A549 (cell line): ENCODE results near the gene GRM2. TPM values are rescaled to one million over a fixed set of nuclear protein-coding genes. Genes with fewer than 3 reads are reported as not detected.

Experiments
- ATAC-seq, 2 experiments: fragments of 200-7000 bp in 1 of 2; fragments of >200 bp in 1 of 2; cut with Nextera tagmentation in 1 of 2; cut with Tn5 transposase in 1 of 2; 3 replicates each; pipeline versions ENCODE4 v1.8.0 to v1.9.1; 2018 to 2020; ENCODE audit warnings: mild to moderate bottlenecking in 1 of 2, moderate library complexity in 1 of 2
- CTCF ChIA-PET: fragments of 300-600 bp; sonication (Branson Sonifier 250); formaldehyde crosslinking; extraction: SDS; loops from one replicate; lab custom pipeline; 2021; ENCODE audit warnings: antibody characterized with exemption, inconsistent platforms; lab: Yijun Ruan, JAX
- POLR2A ChIA-PET: fragments of 350-600 bp; formaldehyde crosslinking; extraction: SDS; loops from one replicate; lab custom pipeline; 2021; ENCODE audit warnings: antibody characterized with exemption, inconsistent platforms; lab: Yijun Ruan, JAX
- DNase-seq, 2 experiments: peaks; one replicate each; pipeline versions ENCODE4 v3.0.0 to v3.0.0-alpha.2; 2011 to 2016; ENCODE audit warnings: low read depth in 1 of 2, low spot score in 1 of 2
- FAIRE-seq: peaks from 2 replicates; lab custom pipeline; 2011; peaks lifted over from hg19 to GRCh38; lab: Jason Lieb, UNC
- H3K27ac ChIP-seq, 2 experiments: fragments of >200 bp; sonication (Bioruptor Twin); formaldehyde crosslinking; 3 replicates each; pipeline ENCODE4 v1.5.1; 2016 to 2017
- H3K4me1 ChIP-seq: fragments of >200 bp; sonication (Bioruptor Twin); formaldehyde crosslinking; 3 replicates; pipeline ENCODE4 v1.6.1; 2016
- H3K4me2 ChIP-seq: fragments of >200 bp; sonication (Bioruptor Twin); formaldehyde crosslinking; 3 replicates; pipeline ENCODE4 v1.6.1; 2016
- H3K4me3 ChIP-seq: fragments of >200 bp; sonication (Bioruptor Twin); formaldehyde crosslinking; 3 replicates; pipeline ENCODE4 v1.5.1; 2016
- H3K9me3 ChIP-seq: fragments of >200 bp; sonication (Bioruptor Twin); formaldehyde crosslinking; 3 replicates; pipeline ENCODE4 v1.6.1; 2016
- BHLHE40 ChIP-seq: IDR thresholded peaks from 2 replicates; pipeline ENCODE4 v1.6.1; 2012; ENCODE audit warnings: low read depth, low read length, inconsistent platforms
- CHD4 ChIP-seq: fragments of 200-600 bp; sonication (generic); IDR thresholded peaks from 2 replicates; pipeline ENCODE4 v1.6.1; 2016; ENCODE audit warnings: antibody characterized with exemption, mild to moderate bottlenecking, borderline replicate concordance
- EHF ChIP-seq: fragments of 250-450 bp; sonication (Bioruptor Pico); IDR thresholded peaks from 2 replicates; pipeline ENCODE4 v1.5.0; 2020; ENCODE audit warnings: mild to moderate bottlenecking
- HEYL ChIP-seq: fragments of 250-450 bp; sonication (Bioruptor Pico); IDR thresholded peaks from 2 replicates; pipeline ENCODE4 v1.8.0; 2021; ENCODE audit warnings: mild to moderate bottlenecking, moderate library complexity
- JUN ChIP-seq, 2 experiments: fragments of >200 bp; sonication (Bioruptor Twin); formaldehyde crosslinking; IDR thresholded peaks; 2 replicates in 1 of 2; 3 replicates in 1 of 2; pipeline ENCODE4 v1.6.1; 2016 to 2017
- KDM1A ChIP-seq: fragments of 200-600 bp; sonication (generic); IDR thresholded peaks from 2 replicates; pipeline ENCODE4 v1.6.1; 2016; ENCODE audit warnings: low read depth, mild to moderate bottlenecking
- MAFK ChIP-seq: fragments of 450-650 bp; IDR thresholded peaks from 2 replicates; pipeline ENCODE4 v1.6.1; 2014; ENCODE audit not compliant: partially characterized antibody
- NPAS2 ChIP-seq: fragments of 250-450 bp; sonication (Bioruptor Pico); IDR thresholded peaks from 2 replicates; pipeline ENCODE4 v1.8.0; 2022; ENCODE audit warnings: mild to moderate bottlenecking, moderate library complexity, borderline replicate concordance
- PHF8 ChIP-seq: fragments of 200-600 bp; sonication (generic); IDR thresholded peaks from 2 replicates; pipeline ENCODE4 v1.6.1; 2016; ENCODE audit warnings: low read depth, mild to moderate bottlenecking, antibody characterized with exemption, moderate library complexity, borderline replicate concordance
- POLR2A ChIP-seq: IDR thresholded peaks from 2 replicates; pipeline ENCODE4 v1.6.1; 2012; ENCODE audit warnings: mild to moderate bottlenecking, low read length
- RNF2 ChIP-seq: fragments of 200-600 bp; sonication (generic); IDR thresholded peaks from 2 replicates; pipeline ENCODE4 v1.6.1; 2016; ENCODE audit warnings: low read depth, mild to moderate bottlenecking, antibody characterized with exemption, moderate library complexity, borderline replicate concordance
- WGBS: methylation state at CpG from one replicate; pipeline ENCODE4 v1.1.6; 2017; ENCODE audit errors: missing lambda C conversion rate; 5-methylcytosine and 5-hydroxymethylcytosine counted together
- polyA plus RNA-seq, 4 experiments: library from polyadenylated mRNA; depleted of rRNA in 3 of 4; stranded (reverse); fragments of >200 nt; fragmentation: RNase III in 1 of 4; extraction: RNeasy Plus Mini Kit Qiagen cat#74134 plus additional on column Dnase treatment in 1 of 4; gene quantifications; 2 replicates in 3 of 4; 3 replicates in 1 of 4; pipeline ENCODE4 v1.2.3, GENCODE V29; 2011 to 2017
- TF ChIP-seq, protein P1 (sequence below): fragments of >200 bp; sonication (Bioruptor Twin); formaldehyde crosslinking; IDR thresholded peaks from 3 replicates; pipeline ENCODE4 v1.6.1; 2016
- TF ChIP-seq, protein P2 (sequence below): fragments of >200 bp; sonication (Bioruptor Twin); formaldehyde crosslinking; IDR thresholded peaks from 2 replicates; pipeline ENCODE4 v1.6.1; 2016
- TF ChIP-seq, protein P3 (sequence below): fragments of >200 bp; sonication (Bioruptor Twin); formaldehyde crosslinking; IDR thresholded peaks from 3 replicates; pipeline ENCODE4 v1.5.1; 2016
- TF ChIP-seq, protein P4 (sequence below): fragments of 200-600 bp; sonication (generic); IDR thresholded peaks from 2 replicates; pipeline ENCODE4 v1.6.1; 2016; ENCODE audit warnings: antibody characterized with exemption, mild to moderate bottlenecking, moderate library complexity
- TF ChIP-seq, protein P5 (sequence below): IDR thresholded peaks from 2 replicates; pipeline ENCODE4 v1.6.1; 2012

GRM2 gene
- polyA plus RNA-seq, 2 of the 4 experiments (the other 2 are of a cell fraction) = 0.03 TPM; not detected in 1

DNA sequence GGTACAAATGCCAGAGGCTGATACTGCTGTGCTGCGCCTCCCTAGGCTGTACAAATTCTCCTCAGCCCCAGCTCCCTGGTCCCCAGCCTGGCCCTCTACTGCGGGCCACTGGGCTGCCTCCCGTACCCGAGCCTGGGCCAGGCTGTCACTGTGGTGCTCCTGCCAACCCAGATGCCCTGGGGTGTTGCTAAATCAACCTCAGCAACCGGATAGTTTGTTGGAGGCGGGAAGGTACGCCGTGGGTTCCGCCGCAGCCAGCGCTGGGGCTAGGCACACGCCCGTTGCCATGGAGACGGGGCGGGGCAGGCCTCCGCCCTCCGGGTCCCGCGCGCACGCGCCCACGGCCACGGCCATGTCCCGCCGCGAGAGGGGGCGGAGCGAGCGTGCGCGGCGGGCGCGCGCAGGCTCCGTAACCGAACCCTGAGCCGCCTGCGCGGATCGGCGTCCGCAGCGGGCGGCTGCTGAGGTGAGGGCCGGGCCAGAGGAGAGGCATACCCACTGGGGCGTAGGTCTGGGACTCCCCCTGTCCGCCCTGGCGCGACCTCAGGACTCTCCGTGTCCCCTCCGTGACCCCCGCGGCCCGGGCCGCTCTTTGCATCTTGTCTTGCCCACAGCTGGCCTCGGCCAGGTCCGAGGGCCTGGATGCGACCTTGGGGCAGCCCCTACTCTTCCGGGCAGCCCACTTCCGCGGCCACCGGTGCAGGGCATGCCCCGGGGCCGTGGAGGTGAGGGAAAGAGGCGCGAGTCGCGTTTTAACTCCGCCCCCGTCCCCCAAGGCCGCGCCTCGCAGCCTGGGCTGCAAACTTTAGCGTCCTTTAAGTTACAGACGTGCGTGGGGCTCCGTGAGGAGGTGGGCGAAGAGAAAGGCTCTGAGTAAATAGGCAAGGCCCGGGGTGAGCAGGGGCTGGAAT, 35.8 kb upstream of the GRM2 start, which contains the start of gene TEX264:
Gene TEX264 (plus strand): TSS at position 430 of the 911 bp plus-strand sequence. CDS start 3,053 bp downstream, outside the sequence.
- no peak for FAIRE-seq
- Histone ChIP-seq H3K4me1 (peaks cover 18% of the 10 kb centered on the region), H3K4me3 (peak within 1 kb of the TSS; percentile 58), H3K4me2 (peak within 1 kb of the TSS; percentile 90), H3K9me3 (no peaks in the 10 kb centered on the region), H3K27ac (peak within 1 kb of the TSS; percentile 86 to 98)
- WGBS = 17% methylated on average over 2 of the region's 81 CpGs
- DNase-seq = peak; percentile 77 to 80
- ATAC-seq = peak; percentile 77 to 88
- CTCF ChIA-PET = interaction anchor here (1.0 to 7.4 kb wide), 12 partner anchors 10 to 282 kb away, joined by 3 to 83 read pairs (median 6); partner anchors contain the start of gene DCAF1
- TF ChIP-seq, protein P1, sequence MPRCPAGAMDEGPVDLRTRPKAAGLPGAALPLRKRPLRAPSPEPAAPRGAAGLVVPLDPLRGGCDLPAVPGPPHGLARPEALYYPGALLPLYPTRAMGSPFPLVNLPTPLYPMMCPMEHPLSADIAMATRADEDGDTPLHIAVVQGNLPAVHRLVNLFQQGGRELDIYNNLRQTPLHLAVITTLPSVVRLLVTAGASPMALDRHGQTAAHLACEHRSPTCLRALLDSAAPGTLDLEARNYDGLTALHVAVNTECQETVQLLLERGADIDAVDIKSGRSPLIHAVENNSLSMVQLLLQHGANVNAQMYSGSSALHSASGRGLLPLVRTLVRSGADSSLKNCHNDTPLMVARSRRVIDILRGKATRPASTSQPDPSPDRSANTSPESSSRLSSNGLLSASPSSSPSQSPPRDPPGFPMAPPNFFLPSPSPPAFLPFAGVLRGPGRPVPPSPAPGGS = peak; percentile 71; the same call in 1 of the 3 replicates
- peak; percentile 50 for TF ChIP-seq PHF8
- no peak for TF ChIP-seq BHLHE40
- no peak for TF ChIP-seq EHF (CRISPR knock-in tag)
- TF ChIP-seq, protein P2, sequence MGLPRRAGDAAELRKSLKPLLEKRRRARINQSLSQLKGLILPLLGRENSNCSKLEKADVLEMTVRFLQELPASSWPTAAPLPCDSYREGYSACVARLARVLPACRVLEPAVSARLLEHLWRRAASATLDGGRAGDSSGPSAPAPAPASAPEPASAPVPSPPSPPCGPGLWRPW = no peak
- TF ChIP-seq NPAS2 (CRISPR knock-in tag) = no peak
- peak; percentile 82 for TF ChIP-seq POLR2A
- TF ChIP-seq HEYL (CRISPR knock-in tag) = no peak
- TF ChIP-seq MAFK = no peak
- TF ChIP-seq CHD4 = no peak
- peak; percentile 4 to 64; a peak in 4 of 5 replicates for TF ChIP-seq JUN (IDR thresholded peaks at IDR 0.05)
- POLR2A ChIA-PET = interaction anchor here (1.0 to 1.9 kb wide), 2 partner anchors 171 kb away, joined by 9 to 11 read pairs; partner anchors contain the start of gene DCAF1

DNA sequence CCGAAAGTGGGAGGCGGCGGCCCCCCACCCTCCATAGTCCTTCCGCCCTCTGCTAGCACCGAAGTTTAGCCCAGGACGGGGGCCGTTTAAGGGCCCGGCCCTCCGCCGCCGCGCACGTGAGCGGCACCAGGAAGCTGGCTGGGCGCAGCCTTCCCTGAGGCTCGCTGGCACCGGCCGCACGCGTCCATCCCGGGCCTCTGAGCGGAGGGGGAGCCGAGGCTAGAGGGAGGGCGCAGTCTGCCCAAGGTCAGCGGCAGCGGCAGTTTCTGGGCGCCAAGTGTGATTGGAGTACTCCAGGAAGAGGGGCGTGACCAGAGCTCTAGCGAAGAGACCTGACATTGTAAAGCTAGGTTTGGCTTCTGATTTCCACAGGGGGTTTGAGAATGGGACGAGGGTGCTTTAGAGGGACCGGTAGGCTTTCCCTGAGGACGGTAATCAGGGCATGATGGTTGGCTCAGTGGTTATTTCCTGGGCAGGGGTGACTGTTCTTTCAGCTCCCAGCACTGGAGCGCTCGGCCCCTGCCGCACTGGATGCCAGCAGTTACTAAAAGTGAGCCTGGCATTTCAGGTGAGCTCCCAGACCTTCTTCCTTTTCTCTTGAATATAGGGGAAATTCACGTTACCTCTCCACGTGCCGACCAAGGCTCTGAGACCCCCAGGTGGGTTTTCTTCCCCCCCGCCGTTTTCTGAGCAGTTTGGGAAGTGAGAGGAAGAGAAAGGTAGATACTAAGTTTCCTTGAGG, 35.0 kb upstream of the GRM2 start:
- ChIA-PET CTCF (interaction anchor here (0.6 to 7.4 kb wide), 10 partner anchors 10 to 865 kb away, joined by 3 to 83 read pairs (median 3); partner anchors contain the start of genes DCAF1 and RAD54L2), POLR2A (interaction anchor here (1.0 kb wide), 1 partner anchor 172 kb away, joined by 9 read pairs; the partner anchor contains the start of gene DCAF1)
- H3K4me1 ChIP-seq = peaks cover 18% of the 10 kb centered on the region
- no peak for FAIRE-seq
- peak; percentile 57 to 81 for DNase-seq
- 36% methylated on average over 19 of the region's 40 CpGs for WGBS
- peak; percentile 75 to 85 for ATAC-seq
- peak overlapping the region; percentile 90 for H3K4me2 ChIP-seq
- H3K27ac ChIP-seq = peak overlapping the region; percentile 86 to 98
- no peaks in the 10 kb centered on the region for H3K9me3 ChIP-seq
- H3K4me3 ChIP-seq = peak overlapping the region; percentile 58
- TF ChIP-seq, protein P3, sequence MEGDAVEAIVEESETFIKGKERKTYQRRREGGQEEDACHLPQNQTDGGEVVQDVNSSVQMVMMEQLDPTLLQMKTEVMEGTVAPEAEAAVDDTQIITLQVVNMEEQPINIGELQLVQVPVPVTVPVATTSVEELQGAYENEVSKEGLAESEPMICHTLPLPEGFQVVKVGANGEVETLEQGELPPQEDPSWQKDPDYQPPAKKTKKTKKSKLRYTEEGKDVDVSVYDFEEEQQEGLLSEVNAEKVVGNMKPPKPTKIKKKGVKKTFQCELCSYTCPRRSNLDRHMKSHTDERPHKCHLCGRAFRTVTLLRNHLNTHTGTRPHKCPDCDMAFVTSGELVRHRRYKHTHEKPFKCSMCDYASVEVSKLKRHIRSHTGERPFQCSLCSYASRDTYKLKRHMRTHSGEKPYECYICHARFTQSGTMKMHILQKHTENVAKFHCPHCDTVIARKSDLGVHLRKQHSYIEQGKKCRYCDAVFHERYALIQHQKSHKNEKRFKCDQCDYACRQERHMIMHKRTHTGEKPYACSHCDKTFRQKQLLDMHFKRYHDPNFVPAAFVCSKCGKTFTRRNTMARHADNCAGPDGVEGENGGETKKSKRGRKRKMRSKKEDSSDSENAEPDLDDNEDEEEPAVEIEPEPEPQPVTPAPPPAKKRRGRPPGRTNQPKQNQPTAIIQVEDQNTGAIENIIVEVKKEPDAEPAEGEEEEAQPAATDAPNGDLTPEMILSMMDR = no peak
- TF ChIP-seq RNF2 = no peak
- peak; percentile 67; the same call in 1 of the 2 replicates for TF ChIP-seq BHLHE40
- TF ChIP-seq, protein P4, sequence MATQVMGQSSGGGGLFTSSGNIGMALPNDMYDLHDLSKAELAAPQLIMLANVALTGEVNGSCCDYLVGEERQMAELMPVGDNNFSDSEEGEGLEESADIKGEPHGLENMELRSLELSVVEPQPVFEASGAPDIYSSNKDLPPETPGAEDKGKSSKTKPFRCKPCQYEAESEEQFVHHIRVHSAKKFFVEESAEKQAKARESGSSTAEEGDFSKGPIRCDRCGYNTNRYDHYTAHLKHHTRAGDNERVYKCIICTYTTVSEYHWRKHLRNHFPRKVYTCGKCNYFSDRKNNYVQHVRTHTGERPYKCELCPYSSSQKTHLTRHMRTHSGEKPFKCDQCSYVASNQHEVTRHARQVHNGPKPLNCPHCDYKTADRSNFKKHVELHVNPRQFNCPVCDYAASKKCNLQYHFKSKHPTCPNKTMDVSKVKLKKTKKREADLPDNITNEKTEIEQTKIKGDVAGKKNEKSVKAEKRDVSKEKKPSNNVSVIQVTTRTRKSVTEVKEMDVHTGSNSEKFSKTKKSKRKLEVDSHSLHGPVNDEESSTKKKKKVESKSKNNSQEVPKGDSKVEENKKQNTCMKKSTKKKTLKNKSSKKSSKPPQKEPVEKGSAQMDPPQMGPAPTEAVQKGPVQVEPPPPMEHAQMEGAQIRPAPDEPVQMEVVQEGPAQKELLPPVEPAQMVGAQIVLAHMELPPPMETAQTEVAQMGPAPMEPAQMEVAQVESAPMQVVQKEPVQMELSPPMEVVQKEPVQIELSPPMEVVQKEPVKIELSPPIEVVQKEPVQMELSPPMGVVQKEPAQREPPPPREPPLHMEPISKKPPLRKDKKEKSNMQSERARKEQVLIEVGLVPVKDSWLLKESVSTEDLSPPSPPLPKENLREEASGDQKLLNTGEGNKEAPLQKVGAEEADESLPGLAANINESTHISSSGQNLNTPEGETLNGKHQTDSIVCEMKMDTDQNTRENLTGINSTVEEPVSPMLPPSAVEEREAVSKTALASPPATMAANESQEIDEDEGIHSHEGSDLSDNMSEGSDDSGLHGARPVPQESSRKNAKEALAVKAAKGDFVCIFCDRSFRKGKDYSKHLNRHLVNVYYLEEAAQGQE = no peak
- TF ChIP-seq POLR2A = peak; percentile 46
- TF ChIP-seq KDM1A = no peak
- TF ChIP-seq, protein P5, sequence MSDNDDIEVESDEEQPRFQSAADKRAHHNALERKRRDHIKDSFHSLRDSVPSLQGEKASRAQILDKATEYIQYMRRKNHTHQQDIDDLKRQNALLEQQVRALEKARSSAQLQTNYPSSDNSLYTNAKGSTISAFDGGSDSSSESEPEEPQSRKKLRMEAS = peak; percentile 60
